ENCODE results near the gene RAD1.

The RAD1 gene

DNA sequence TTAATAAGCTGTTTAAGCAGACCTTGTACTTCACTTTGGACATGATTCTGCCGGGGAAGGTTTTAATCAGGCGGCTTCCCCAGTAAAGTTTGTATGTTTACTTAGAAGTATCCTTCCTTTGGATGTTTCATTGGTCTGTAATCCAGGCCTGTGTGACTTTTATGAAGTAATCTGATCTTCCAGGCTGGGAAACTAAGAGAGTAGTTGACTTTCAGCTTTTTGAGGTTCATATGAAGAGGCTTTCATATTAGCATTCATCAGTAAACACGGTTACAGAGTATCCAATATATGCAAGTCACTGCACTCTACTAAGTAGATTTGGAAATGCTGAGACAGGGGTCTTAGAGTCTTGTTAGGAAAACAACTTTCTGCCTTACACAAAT lies 15.1 kb upstream of the RAD1 start:
- Histone ChIP-seq H3K4me3 (ENCODE audit: low read depth, low read length, poor library complexity, severe bottlenecking) (peak overlapping the region; percentile 98), H3K36me3 (ENCODE audit: insufficient read depth, low read length) (peaks cover 40% of the 10 kb centered on the region), H3K4me1 (ENCODE audit: insufficient read depth, low read length, severe bottlenecking) (peaks cover 24% of the 10 kb centered on the region), H3K79me2 (ENCODE audit: insufficient read depth, low read length) (peaks cover 39% of the 10 kb centered on the region), H3K27me3 (ENCODE audit: insufficient read depth, low read length) (no peaks in the 10 kb centered on the region), H3K9me2 (ENCODE audit: low read depth, low read length) (no peaks in the 10 kb centered on the region), H3F3A (ENCODE audit: insufficient read depth, low read length) (no peaks in the 10 kb centered on the region), H4K20me1 (ENCODE audit: insufficient read depth, low read length) (no peaks in the 10 kb centered on the region), H3K4me2 (ENCODE audit: low read length) (peak overlapping the region; percentile 92), H2AFZ (ENCODE audit: low read length) (no peak overlapping the region), H3K9me3 (ENCODE audit: low read length) (no peaks in the 10 kb centered on the region), H3K27ac (ENCODE audit: low read depth, low read length, poor library complexity, severe bottlenecking) (no peak overlapping the region), H3K9ac (ENCODE audit: low read length) (peak overlapping the region; percentile 97)
- no peak for TF ChIP-seq EZH2 (IDR thresholded peaks at IDR 0.05; ENCODE audit: borderline replicate concordance, low read length)
- TF ChIP-seq, protein P1, sequence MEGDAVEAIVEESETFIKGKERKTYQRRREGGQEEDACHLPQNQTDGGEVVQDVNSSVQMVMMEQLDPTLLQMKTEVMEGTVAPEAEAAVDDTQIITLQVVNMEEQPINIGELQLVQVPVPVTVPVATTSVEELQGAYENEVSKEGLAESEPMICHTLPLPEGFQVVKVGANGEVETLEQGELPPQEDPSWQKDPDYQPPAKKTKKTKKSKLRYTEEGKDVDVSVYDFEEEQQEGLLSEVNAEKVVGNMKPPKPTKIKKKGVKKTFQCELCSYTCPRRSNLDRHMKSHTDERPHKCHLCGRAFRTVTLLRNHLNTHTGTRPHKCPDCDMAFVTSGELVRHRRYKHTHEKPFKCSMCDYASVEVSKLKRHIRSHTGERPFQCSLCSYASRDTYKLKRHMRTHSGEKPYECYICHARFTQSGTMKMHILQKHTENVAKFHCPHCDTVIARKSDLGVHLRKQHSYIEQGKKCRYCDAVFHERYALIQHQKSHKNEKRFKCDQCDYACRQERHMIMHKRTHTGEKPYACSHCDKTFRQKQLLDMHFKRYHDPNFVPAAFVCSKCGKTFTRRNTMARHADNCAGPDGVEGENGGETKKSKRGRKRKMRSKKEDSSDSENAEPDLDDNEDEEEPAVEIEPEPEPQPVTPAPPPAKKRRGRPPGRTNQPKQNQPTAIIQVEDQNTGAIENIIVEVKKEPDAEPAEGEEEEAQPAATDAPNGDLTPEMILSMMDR (IDR thresholded peaks at IDR 0.05; ENCODE audit: low read length), result no peak

- H3K4me1 ChIP-seq (ENCODE audit: insufficient read depth, low read length, severe bottlenecking), result peaks cover 24% of the 10 kb centered on the region
- H3K4me3 ChIP-seq (ENCODE audit: low read depth, low read length, poor library complexity, severe bottlenecking), result peak overlapping the region; percentile 98
- H3K4me2 ChIP-seq (ENCODE audit: low read length), result peak overlapping the region; percentile 92
- peak overlapping the region; percentile 48 for H3K27ac ChIP-seq (ENCODE audit: low read depth, low read length, poor library complexity, severe bottlenecking)
- TF ChIP-seq EZH2 (IDR thresholded peaks at IDR 0.05; ENCODE audit: borderline replicate concordance, low read length), result no peak
- TF ChIP-seq, protein P1 (IDR thresholded peaks at IDR 0.05; ENCODE audit: low read length), result no peak
- H3F3A ChIP-seq (ENCODE audit: insufficient read depth, low read length), result no peaks in the 10 kb centered on the region
- H3K9ac ChIP-seq (ENCODE audit: low read length), result peak overlapping the region; percentile 97
- H3K27me3 ChIP-seq (ENCODE audit: insufficient read depth, low read length), result no peaks in the 10 kb centered on the region
- H3K36me3 ChIP-seq (ENCODE audit: insufficient read depth, low read length), result peaks cover 40% of the 10 kb centered on the region
- no peaks in the 10 kb centered on the region for H3K9me3 ChIP-seq (ENCODE audit: low read length)
- H2AFZ ChIP-seq (ENCODE audit: low read length), result no peak overlapping the region
- H3K9me2 ChIP-seq (ENCODE audit: low read depth, low read length), result no peaks in the 10 kb centered on the region
- H4K20me1 ChIP-seq (ENCODE audit: insufficient read depth, low read length), result no peaks in the 10 kb centered on the region
- H3K79me2 ChIP-seq (ENCODE audit: insufficient read depth, low read length), result peaks cover 39% of the 10 kb centered on the region
Measured at GRCh38 chr5:34929720-34930461, 14.6 kb upstream of the RAD1 start.

GRCh38 chr5:34929134-34929719 lies 13.9 kb upstream of the RAD1 start, which contains the start of gene DNAJC21:
DNAJC21 (plus strand) TSS chr5:34929559; CDS start chr5:34929820, 261 bp downstream.
- peak within 1 kb of the TSS; percentile 48 for H3K27ac ChIP-seq (ENCODE audit: low read depth, low read length, poor library complexity, severe bottlenecking)
- H3F3A ChIP-seq (ENCODE audit: insufficient read depth, low read length), result no peaks in the 10 kb centered on the region
- H3K9me3 ChIP-seq (ENCODE audit: low read length), result no peaks in the 10 kb centered on the region
- TF ChIP-seq, protein P1 (IDR thresholded peaks at IDR 0.05; ENCODE audit: low read length), result no peak
- no peak for TF ChIP-seq EZH2 (IDR thresholded peaks at IDR 0.05; ENCODE audit: borderline replicate concordance, low read length)
- peak within 1 kb of the TSS; percentile 92 for H3K4me2 ChIP-seq (ENCODE audit: low read length)
- peaks cover 44% of the 10 kb centered on the region for H3K36me3 ChIP-seq (ENCODE audit: insufficient read depth, low read length)
- peaks cover 39% of the 10 kb centered on the region for H3K79me2 ChIP-seq (ENCODE audit: insufficient read depth, low read length)
- no peak within 1 kb of the TSS for H2AFZ ChIP-seq (ENCODE audit: low read length)
- peak within 1 kb of the TSS; percentile 97 for H3K9ac ChIP-seq (ENCODE audit: low read length)
- H3K4me1 ChIP-seq (ENCODE audit: insufficient read depth, low read length, severe bottlenecking), result peaks cover 24% of the 10 kb centered on the region
- H3K27me3 ChIP-seq (ENCODE audit: insufficient read depth, low read length), result no peaks in the 10 kb centered on the region
- H3K9me2 ChIP-seq (ENCODE audit: low read depth, low read length), result no peaks in the 10 kb centered on the region
- peak within 1 kb of the TSS; percentile 98 for H3K4me3 ChIP-seq (ENCODE audit: low read depth, low read length, poor library complexity, severe bottlenecking)
- H4K20me1 ChIP-seq (ENCODE audit: insufficient read depth, low read length), result no peaks in the 10 kb centered on the region

Measured in OCI-LY1 (cell line).